Caki2 (cell line): ENCODE data around the gene GIT2. TPM values are rescaled to one million over a fixed set of nuclear protein-coding genes. Genes with fewer than 3 reads are reported as not detected.
"Not testable (repeated sequence)": the region's sequence is repeated elsewhere in the genome, so short reads cannot be mapped to it uniquely, and the experiment has no call there.

Experiments
- DNase-seq: peaks from one replicate; pipeline ENCODE4 v3.0.0-alpha.2; 2015; ENCODE audit warnings: low read depth
- in situ Hi-C: cut with HindIII; loops from 2 replicates; pipeline ENCODE4 v1.10.0; 2016; ENCODE audit warnings: low sequenced_read_pairs, low pct_unique_long_range_greater_than_20kb, mixed read lengths
- total RNA-seq: library from RNA; depleted of rRNA; stranded (reverse); fragments of >200 nt; shearing (Covaris generic); gene quantifications from 2 replicates; pipeline ENCODE4 v1.2.3, GENCODE V29; 2014; ENCODE audit warnings: low replicate concordance; rRNA removed

The GIT2 gene
- total RNA-seq = 4.5 and 8.0 TPM in 2 replicates

DNA sequence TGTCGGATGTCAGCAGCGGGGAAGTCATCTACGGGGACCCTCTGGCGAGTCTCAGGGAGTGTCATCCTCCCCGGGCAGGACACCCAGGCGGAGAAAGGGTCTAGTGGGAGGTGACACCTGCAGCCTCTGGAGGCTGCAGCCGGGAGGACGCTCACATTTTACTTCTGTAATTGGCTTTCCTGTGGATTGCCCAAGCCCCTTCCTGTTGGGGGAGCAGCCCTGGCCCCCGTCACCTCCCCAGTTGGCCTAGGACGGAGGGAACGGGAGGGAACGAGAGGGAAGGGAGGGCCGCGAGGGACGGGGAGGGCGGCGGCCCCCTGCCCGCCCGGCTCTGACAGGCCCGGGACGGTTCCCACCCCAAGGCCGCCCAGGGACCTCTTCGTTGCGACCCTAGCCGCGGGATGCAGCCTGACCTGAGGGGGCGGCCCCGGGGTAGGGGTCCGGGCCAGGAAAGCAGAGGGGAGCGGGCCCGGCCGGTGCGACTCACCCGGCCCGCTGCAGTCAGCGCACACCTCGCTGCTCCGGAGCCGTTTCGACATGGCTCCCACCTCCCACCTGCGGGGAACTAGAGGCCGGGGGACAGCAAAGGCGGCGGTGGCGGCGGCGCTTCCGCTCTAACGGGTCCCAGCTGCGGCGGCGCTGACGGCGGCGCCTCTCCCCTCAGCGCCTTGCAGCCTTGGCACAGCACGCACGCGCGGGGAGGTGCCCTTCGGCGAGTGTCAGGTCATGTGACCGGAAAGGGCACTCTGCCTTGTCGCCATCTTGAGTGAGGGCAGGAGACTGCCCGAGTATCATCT, at the start of gene GIT2:
TSS of gene GIT2 (minus strand) at position 683 of the 797 bp plus-strand sequence. CDS start at position 539, 144 bp downstream.
- in situ Hi-C loops = no loop called here
- DNase-seq = peak; percentile 81

DNA sequence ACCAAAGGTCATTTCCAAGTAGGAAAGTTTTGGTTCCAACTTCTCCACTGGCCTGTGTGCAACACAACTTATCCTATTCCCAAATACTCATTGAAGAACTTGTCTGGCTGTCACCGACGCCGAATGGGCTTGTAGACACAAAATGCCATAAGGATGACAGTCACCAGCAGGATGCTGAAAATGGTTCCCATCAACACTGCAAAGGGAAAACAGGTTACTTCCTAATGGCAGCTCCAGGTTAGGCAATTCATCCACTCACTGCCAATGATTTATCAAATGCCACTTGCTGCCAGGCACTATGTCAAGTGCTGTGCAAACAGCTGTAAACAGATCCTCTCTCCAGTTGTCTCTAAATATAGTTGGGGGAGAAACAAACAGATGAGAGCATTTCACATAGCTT, 46.1 kb upstream of the GIT2 start:
- in situ Hi-C loops = no loop called here
- DNase-seq = no peak

DNA sequence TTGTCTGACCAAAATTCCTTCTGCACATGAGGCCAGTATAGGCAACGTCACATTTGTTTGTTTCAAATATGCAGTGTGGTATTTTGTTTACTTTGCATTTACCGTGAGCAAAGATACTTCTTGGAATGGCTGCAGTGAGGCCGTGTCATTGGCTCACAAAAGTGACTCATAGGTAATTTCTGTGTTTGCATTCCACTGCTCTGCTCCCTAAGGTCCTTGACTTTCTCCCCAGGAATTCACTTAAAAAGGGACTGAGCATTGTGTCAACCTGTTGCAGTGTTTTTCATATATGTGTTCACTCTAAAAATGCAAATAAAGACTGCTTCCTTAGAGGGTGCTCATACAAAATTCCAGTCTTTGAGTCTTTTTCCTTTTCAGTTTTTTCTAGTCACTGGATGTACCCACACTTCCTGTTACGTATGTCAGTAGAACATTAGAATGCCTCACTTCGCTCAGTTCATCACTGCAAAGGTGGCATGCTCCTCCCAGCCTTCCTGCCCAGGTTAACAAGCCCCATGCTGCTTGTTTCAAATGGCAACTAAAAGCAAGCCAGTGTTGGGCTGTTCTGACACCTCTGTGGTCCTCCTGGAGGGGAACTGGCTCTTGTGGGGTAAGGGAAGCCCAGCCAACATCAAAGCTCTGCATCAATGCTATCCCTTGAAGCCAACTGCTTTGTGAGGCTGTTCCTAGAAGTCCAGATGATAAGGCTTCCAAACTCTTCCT, 43.1 kb upstream of the GIT2 start:
- DNase-seq = peak; percentile 78
- in situ Hi-C loops = no loop called here

- no peak for DNase-seq
- in situ Hi-C loops = no loop called here
These were observed 42.5 kb upstream of the GIT2 start for GRCh38 chr12:110038741-110039084.

- in situ Hi-C loops = no loop called here
- DNase-seq = no peak
These were observed 41.1 kb upstream of the GIT2 start for GRCh38 chr12:110037315-110037714.

DNA sequence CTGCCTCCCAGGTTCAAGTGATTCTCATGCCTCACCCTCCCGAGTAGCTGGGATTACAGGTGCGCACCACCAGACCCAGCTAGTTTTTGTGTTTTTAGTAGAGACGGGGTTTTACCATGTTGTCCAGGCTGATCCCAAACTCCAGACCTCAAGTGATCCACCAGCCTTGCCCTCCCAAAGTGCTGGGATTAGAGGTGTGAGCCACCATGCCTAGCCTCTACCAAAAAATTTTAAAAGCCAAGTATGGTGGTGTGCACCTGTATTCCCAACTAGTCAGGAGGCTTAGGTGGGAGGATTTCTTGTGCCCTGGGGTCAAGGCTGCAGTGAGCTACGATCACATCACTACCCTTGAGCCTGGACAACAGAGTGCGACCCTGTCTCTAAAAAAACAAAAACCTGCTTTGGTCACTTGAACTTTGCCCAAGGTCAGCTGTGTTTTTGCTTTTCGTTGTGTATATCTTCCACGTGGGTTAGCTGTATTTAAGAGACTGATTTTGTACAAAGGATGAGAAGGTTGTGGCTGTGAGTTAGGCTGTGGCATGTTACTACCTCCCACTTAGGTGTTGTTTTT, 39.5 kb upstream of the GIT2 start:
- no peak for DNase-seq
- in situ Hi-C loops = no loop called here

DNA sequence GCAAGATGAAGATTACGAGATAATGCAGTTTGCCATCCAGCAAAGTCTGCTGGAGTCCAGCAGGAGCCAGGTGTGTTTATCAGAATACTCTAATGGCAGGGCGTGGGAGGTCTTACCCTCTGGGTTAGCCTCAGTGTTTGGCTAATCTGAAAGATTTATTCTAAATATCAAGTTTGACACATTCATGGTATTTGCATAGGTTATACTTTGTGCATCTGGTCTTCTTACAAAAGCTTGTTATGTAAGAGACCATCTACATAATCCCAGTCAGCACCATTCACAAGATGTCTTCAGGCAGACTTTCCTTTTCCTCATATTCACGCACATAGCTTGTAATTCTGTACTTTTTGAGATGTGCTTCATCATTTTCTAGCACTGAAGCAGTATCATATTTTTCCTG, 37.7 kb upstream of the GIT2 start:
- no peak for DNase-seq
- in situ Hi-C loops = no loop called here

GRCh38 chr12:110029290-110029815, 33.2 kb upstream of the GIT2 start:
- in situ Hi-C loops = no loop called here
- DNase-seq = no peak

DNA sequence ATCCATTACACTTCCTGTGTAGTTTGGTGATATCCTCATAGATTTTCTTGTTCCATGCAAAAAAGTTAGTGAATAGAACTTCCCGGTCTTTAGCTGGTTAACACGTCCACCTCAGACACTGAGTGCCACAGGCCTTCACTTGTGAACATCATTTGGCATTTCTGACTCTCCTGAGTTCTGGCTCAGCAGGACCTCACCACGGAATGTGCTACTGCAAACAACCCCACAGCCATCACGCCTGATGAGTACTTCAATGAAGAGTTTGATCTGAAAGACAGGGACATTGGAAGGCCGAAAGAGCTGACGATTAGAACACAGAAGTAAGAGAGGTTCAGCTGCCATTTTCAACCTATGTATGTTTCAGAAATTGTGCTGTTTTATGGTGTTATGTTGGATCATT, 32.2 kb upstream of the GIT2 start:
- in situ Hi-C loops = no loop called here

DNA sequence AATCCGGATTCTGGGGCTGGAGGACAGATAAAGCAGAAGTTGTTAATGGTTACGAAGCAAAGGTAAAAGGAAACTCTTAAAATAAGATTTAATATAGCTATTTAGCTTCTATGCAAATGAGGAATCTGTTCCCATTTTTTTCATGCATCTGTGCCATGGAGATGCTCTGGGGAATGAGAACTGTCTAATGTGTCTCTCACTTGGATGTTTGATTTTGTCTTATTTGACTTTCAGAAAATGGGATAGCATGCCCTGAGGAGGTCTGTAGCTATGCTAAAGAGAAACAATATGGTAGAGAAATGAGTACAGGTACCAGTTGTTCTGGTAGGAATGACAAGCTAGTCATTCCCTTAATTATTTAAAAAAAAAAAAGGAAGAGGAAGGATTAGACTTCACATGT, 27.9 kb upstream of the GIT2 start:
- in situ Hi-C loops = no loop called here
- DNase-seq = no peak

More for the DNA sequence above, 32.2 kb upstream of the GIT2 start:
- DNase-seq = no peak

DNA sequence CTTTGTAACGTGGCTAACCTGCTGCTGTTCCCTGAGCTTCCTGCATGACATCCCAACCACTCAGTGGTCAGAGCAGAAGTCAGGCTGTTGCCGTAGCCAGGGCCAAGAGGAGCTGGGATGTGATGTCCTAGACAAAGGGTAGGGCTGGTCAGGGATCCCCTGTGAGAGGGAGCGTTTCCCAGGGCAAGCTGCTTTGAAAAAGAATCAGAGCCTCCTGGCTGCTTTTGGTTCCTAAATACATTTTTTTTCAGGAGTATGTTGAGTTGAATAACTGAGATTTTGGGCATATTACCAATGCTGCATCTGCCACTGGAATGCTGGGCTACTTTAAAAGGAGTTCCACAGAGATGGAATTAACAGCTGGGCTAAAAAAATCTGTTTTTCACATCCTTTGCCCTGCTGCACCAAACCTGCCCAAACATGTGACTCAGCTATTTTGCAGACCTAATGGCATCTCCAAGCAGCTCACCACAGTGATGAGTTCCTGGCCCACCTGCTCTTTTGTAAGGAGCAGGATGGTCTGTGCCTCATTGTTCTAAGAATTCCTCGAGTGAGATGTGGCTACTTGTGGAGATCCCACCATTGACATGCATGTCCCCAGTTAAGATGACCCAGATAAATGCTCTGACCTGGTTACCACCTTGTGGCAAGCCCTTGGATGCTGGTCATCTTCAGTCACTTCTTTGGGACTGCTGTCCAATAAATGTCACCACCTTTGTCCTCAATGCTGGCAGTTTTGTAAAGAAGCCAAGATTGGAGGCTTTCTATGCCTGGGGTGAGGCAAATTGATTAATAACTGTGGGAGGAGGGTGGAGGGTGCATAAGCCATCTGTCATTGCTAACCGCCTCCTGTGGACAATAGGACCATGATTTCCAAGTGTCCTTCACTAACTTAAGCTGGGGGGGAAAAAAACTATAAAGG, 27.2 kb upstream of the GIT2 start:
- in situ Hi-C loops = no loop called here

DNA sequence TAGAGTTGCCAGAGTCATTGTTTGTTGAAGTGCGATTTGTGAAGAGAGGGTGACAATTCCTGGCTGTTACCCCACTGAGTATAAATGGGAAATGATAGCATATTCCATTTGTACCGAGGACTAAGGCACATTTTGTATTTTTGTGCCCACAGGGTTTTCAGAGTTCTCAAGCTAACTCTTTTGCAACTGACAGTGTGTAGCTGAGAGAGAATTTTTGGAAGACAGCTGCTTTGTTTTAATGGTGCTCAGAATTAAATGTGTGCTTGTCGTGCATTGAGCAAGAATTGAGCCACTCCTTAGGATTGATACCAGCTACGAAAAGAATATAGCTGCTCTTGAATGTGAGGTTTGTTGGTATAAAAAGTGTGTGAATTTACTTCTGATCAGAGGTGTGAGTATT, 24.8 kb upstream of the GIT2 start:
- DNase-seq = no peak
- in situ Hi-C loops = no loop called here

More for the DNA sequence above, 27.2 kb upstream of the GIT2 start:
- no peak for DNase-seq

DNA sequence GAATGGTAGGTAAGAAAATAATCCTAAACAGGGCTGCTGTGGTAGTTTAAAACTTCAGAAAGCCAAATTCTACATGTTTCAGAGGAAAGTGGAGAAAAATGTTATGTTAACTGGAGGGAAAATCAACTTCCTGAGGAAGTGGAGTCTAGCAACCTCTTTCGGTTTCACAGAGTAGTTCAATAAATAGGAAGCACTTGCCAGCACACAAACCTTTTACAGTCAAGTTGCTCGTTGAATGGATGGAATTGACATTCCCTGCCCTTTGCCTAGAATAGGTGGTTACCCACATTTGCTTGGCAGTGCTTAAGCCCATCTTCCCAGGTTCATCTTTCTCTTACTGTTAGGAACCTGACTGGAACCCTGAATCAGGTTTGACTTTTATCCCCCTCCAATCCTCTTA, 19.0 kb upstream of the GIT2 start:
- no peak for DNase-seq
- in situ Hi-C loops = no loop called here

GRCh38 chr12:110012659-110013058, 16.5 kb upstream of the GIT2 start:
- in situ Hi-C loops = no loop called here

GRCh38 chr12:110012137-110012536, 16.0 kb upstream of the GIT2 start:
- DNase-seq = no peak
- in situ Hi-C loops = no loop called here

More at GRCh38 chr12:110012659-110013058, 16.5 kb upstream of the GIT2 start:
- DNase-seq = no peak

DNA sequence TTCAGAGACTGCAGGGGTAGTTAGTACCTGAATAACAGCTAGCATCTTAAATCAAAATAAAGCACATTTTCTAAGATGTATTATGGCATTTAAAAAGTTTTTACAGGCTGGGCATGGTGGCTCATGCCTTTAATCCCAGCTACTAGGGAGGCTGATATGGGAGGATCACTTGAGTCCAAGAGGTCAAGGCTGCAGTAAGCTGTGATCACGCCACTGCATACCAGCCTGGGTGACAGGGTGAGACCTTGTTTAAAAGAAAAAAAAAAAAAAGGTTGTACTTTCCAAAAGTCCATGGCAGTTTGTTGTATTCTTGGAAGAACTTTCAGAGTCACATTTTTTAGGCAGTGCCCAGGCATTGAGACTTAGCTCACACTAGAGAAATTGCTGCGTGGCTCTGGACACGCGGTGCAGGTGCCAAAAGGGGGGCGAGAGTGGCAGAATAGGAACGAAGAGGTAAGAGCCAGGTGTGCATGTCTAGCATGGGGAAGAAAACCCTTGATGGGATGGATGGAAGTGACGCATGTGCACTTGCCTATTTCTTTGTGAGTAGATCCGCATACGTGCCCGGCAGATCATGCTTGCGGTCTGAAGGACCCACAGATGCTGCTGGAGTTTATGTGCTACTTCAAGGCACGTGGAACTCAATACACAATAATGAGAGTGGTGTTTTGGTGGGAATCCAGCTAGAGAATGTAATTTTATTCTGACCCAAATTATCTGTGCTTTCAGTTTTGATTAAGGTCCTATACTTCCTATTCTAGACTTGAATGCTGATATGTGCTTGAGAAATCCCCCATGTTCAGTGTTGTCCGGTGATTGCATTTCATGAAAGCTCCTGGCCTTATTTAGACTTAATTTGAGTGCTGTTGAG, 14.9 kb upstream of the GIT2 start:
- in situ Hi-C loops = no loop called here
- no peak for DNase-seq

GRCh38 chr12:110008681-110009398, 12.7 kb upstream of the GIT2 start:
- in situ Hi-C loops, DNase-seq: not testable (repeated sequence)
